Stomach (tissue), 4 donors: Measurements from ENCODE around the gene OR2T2.

ENCODE experiments used
- POLR2A ChIP-seq, 4 donors: fragments of 450-650 bp; IDR thresholded peaks; one replicate each; pipeline ENCODE4 v1.6.1; 2016; ENCODE audit warnings: antibody characterized with exemption in 4 of 4, control low read depth in 2 of 4, mild to moderate bottlenecking in 1 of 4, moderate library complexity in 1 of 4
- POLR2AphosphoS5 ChIP-seq, 3 donors: sonication (generic); formaldehyde crosslinking; IDR thresholded peaks; one replicate each; pipeline ENCODE4 v1.6.1; 2016; ENCODE audit warnings: antibody characterized with exemption in 3 of 3

GRCh38 chr1:248417854-248418253 lies 27.6 kb upstream of the OR2T2 start:
- TF ChIP-seq POLR2A (IDR thresholded peaks at IDR 0.05), result no peak
- TF ChIP-seq POLR2AphosphoS5 (IDR thresholded peaks at IDR 0.05), result no peak
